ENCODE results near the gene SHLD1.

SHLD1 gene

DNA sequence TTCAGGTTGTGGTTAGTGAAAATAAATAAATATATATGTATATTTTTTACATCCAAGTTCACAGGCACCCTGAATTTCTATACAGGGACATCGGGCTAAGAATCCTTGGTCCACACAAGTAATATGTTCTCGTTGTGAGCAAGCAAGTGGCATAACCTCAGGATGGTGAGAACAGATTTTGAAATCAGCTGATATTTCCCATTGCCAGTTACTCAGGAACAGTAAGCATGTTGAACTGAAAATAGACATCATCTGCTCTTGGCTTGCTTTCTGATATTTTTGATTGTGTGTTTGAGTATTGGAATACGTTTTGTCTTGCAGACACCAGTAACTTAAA lies 112.5 kb downstream of the SHLD1 start:
- DNase-seq: no peak

DNA sequence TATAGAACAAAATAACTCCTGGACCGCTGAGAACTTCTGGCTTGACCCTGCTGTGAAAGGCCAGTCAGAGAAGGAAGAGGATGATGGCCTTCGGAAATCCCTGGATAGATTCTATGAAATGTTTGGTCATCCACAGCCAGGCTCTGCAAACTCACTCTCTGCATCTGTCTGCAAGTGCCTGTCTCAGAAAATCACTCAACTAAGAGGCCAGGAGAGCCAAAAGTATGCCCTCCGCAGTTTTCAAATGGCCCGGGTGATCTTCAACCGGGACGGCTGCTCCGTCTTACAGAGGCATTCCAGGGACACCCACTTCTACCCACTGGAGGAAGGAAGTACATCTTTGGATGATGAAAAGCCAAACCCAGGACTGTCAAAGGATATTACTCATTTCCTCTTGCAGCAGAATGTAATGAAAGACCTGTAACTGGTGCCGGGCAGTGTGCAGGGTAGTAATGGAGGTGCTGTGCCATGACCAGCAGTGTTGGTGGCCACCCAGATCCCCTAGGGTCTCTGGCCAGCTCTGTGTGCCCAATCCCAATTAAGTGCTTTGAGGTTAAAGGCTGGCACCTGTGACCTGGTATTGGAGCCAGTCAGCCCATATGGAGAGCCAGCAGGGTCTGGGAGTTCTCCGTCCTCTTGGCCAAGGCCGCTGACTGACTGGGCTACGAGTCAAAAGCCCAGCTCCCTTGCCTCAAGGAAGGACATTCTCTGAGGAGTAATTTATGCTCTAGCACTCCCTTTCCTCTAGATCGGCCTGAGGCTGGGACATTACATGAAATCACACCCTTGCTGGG lies 113.0 kb downstream of the SHLD1 start:
- no peak for DNase-seq

DNA sequence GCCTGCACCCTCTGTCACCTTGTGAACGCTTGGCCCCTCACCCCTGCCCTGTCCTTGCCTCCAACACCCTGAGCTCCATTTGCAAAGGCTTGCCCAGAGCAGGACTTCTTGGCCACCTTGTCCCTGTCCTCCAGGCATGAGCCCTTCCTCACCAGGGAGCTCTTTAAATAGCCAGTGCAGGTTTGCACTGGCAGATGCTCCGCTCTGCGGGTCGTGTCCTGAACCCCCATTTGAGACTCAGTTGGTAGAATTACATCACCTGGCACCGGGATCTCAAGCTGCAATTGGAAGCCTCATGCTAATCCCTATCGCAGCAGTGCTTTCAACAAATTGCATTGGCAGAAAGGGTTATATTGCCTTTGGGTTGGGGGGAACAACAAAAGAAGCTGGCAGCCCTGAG lies 114.2 kb downstream of the SHLD1 start:
- DNase-seq: no peak

DNA sequence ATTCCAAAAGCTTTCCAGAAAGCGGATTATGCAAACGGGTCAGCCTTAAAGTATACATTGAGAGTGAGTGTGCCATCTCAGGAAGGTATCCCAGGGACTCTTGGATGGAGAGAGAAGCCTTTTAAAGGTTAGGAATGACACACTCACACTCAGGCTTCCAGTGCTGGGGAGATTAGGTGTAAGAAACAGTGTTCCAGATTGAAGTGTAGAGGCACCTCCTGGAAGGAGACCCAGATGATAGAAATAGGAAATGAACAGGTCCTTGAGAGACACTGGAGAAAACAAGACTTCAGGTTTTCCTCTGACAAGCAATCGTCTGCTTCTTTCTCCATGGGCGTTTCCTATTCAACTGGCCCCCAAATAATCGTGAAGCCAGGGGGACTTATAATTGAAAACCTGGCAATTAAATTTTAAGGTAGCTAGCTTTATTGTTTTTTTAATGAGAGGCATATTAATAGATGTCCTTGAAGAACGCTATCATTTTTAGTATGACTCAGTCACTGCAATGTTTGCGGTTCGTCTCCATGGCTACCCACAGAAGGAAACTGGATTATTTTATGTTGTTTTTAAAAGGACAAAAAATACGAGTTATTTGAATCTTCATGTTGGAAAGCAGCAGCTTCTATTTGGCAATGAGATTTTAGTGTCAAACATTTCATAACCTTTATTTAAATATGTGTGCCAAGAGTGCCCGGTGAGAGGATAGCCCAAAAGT lies 114.8 kb downstream of the SHLD1 start:
- DNase-seq: no peak

DNA sequence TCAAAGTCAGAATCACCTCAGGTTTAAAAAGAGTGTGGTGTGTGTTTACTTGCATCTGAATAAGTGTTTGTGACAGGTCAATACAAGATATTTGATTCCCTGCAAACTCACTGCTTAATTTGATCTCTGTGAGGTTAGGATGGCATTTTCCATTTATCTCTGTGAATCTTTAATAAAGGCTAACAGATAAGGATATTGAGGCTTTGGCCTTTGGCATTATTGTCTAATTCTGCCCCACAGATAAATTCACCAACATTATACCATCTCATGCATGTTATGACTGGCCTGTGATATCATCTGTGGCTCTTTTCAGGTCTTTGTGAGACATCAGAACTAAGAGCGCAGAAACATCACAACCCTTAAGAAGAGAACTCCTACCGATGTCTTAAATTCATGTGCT lies 115.4 kb downstream of the SHLD1 start:
- no peak for DNase-seq

DNA sequence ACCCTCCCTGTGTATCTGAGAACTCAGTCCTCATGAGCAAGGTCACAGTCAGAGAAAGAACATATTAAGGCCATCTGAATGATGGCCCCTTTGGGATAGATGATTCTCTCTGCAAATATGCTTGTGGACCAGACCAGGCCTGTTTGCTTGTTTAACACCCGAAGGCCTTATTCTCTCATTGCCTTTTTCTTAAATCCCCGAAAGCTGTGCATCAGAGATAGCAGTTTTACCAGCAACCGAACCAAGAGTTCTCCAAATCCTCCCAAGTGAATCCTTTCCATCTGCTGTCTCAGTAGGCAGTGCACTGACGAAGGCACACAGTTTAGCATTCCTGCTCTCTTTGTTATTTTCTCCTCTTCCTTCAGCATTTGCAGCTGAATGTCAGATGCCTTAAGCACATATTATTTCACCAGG lies 120.4 kb downstream of the SHLD1 start:
- DNase-seq: no peak

DNA sequence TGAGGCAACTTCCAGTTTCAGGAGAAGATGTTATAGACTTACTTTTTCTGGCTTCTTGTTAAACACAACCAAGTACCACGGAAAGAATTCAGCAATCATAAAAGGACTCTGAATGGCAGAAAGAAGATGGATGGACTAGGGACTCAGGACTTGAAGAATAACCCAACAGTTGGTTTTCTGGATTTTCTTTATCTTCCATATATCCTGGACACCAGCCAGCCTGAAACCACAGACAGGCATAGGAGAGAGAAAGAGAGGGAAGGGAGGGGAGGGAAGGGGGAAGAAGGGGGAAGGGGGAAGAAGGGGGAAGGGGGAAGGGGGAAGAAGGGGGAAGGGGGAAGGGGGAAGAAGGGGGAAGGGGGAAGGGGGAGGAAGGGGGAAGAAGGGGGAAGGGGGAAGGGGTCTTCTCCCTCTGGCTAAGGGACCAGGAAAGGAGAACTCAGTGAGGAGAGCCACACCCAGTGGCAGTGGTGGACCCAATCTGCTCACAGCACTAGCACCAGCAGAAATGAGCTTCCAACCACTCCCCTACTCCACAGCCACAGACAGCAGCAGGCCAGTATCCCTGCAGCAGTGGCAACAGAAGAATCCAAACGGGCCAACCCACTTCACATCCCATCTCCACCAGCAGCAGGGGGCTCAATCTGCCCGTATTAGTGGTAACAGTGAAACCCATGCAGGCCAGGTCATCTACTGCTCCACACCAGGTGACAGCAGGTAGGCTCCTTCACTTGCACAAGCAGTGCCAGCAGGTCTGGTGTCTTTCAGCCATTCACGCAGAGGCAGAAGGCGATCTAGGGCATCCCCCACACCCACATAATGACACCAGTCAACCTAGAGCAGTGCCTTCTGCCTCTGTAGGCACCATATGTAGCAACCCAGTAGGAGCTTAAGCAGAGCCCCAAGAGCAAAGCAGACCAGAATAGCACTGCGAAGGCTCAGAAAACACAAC lies 121.5 kb downstream of the SHLD1 start:
- DNase-seq: no peak

DNA sequence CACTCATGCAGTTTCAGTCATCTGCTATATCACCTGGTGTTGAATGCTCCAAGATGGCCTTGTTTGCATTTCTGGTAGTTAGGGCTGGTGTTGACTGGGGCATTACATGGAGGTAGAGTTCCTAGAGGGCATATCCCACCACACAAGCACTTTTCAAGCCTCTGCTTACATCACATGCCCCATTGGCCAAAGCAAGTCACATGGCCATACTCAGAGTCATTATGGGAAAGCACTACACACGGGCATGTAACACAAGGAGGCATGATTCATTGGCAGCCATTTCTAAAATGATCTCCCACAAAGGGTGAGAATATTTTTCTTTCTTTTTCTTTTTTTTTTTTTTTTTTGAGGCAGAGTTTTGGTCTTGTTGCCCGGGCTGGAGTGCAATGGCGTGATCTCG lies 126.9 kb downstream of the SHLD1 start:
- DNase-seq: no peak

DNA sequence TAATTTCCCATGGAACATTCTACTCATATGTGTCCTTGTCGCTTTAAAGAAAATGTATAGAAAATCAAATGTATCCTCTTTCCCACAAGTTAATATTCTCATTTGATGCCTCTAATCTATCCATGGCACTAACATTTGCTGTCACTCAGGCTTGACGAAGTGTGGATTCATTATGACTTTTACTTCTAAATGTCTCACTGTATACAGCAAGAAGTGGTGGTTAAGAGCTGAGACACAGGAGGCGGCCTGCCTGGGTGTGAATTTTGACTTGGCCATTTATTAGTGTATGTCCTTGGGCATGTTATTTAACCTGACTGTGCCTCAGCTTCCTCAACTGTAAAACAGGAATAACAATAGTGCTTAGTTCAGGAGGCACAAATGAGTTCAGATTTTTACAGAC lies 130.1 kb downstream of the SHLD1 start:
- DNase-seq: no peak

DNA sequence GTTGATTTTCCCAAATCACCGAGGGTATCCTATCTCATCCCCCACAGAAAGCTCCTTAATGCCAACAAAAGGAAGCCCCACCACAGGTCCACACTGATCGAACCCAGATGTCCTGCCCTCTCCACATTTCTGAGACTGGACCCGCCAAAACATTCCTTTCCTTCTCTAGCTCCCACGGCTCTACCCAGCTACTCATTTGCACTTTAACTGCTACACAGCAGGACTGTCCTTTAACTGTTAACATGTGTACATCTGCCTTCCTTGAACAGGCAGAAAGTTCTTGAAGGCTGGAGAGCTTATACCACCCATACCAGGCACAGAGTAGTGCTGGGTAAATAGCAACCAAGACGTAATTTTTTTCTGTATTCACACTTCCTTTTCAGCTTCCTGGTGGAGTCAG lies 131.5 kb downstream of the SHLD1 start:
- DNase-seq: no peak

DNA sequence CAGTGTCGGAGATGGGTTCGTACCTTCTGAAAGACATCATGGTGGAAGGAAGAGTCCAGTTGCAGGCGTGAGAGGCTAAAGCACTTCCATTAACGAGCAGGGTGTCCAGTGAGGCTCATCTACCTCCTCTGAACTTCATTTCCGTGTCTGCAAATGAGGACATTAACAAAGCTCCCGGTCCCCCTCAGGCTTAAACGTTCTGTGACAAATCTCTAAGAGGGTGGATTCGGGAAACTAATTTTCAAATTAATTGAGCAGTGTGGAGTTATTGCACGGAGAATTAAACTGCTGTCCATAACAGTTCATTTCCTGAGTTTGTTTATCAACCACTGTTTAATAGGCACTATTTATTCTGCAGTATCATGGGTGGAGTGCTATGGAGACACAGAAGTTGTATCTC lies 132.0 kb downstream of the SHLD1 start:
- no peak for DNase-seq

DNA sequence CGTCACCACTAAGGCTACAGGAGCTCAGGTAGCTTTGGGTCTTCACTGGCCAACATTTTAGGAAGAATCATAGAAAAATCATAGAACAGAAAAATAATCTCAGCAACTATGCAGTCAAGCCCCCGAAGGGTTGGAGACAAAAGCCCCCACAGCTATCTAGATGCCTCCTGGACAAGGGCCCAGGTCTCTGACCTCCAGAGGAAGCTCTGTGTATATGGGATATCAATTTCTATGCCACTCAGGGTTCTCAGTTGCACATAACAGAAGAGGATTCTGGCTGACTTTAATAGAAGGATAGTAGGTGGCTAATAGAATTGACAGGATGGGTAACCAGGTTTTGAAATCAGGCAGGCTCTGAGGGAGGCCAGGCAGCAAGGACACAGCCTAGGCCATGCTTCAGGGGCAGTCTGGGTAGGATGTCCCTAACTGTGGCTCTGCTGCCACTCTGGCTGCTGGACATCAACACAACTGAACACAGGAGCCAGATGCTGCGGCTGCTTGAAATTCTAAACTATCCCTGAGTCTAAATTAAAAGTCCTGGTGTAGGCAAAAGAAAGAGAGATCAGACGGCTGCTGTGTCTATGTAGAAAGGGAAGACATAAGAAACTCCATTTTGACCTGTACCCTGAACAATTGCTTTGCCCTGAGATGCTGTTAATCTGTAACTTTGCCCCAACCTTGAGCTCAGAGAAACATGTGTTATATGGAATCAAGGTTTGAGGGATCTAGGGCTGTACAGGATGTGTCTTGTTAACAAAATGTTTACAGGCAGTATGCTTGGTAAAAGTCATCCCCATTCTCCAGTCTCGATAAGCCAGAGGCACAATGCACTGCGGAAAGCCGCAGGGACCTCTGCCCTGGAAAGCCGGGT lies 134.5 kb downstream of the SHLD1 start:
- DNase-seq: no peak

DNA sequence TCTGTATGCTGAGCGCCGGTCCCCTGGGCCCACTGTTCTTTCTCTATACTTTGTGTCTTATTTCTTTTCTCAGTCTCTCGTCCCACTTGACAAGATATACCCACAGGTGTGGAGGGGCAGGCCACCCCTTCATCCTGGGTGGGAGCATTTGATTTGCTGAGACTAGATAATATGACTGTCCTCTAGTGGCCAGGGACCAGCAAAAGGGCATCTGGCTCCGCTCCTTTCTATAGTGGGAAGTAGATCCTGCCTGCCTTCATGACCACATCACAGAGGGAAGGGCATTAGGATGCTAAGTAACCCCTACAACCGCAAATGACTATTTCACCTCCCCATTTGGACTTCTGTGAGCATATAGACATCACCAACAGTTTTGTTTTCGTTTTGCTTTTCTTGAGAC lies 135.7 kb downstream of the SHLD1 start:
- DNase-seq: no peak

DNA sequence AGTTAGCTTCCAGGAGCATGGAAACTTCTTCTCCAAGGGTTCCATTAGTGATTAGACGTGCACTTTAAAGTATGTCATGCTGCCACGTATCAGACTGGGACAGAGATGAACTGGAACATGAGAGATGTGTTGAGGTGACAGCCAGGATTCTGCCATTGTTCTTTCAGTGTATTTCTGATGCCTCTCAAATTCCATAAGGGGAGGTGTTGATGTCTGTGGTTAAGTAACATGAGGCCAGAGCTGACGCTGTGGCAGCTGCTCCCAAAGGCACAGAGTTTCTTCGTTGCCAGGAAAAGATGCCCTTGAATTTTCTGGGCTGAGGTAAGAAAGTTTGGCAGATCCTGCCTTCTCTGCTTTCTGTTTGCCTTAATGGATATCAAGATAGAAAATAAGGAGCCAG lies 136.6 kb downstream of the SHLD1 start:
- DNase-seq: peak; percentile 21

DNA sequence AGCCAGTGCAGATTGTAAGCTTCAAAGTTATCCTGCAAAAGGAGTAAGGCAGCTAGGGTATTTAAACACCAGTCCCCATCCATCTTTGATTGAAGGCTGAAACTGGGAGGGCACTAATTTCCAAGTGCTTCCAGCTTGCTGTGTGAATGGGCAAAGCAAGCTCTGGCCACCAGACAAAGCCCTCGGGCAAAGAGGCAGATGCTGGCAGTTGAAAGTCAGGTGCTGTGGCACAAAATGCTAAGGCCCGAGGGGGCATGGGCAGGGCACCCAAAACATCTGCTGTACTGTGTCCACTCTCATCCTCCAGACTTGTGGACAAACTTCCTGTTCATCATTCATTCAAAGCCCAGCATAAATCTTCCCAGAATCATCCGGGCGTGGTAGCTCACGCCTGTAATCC lies 137.2 kb downstream of the SHLD1 start:
- no peak for DNase-seq

DNA sequence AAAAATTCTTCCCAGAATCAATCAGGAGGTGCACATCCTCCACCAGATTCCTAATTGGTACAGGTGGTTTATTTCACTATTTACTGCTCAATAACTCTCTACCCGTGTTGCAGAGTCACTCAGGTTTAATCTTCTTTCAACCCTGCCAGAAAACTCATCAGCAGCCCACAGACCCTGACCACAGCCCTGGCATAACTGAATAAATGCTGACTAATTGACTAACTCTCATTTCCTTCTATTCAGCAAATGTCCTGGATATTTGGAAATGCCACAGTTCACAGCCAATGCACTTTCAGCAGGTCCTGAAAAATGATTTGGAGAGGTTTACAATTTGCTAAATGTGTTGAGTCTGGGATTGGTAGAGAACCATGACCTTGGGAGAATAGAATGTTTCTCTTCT lies 137.8 kb downstream of the SHLD1 start:
- no peak for DNase-seq

DNA sequence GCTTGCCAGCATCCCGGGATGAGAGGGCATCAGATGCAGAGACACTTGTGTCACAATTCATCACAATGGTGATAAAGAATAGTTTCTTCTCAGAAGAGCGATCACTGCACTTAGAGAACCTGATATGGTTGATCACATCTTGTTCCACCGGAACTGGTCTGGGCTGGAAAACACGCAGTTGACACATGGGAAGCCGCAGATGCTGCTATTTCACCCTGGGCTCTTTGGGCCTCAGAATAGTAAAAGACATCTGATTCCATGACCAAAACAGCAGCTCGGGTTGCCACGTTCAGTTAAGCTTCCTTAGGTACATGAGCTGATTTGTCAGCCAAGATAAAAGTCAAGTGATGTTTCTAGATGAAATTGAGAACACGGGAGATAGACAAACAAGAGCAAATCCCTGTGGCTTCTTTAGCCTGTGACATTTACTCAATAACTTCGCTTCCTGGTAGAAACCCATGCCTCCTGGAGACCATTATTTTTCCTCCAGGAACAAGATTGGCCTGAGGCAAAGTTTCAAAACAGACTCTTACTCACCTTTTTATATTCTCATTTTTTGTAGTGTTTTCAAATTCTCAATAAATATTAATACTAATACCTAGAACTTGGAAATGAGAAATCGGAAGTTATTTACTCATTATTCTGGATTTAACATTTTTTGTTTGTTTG lies 140.7 kb downstream of the SHLD1 start:
- no peak for DNase-seq

DNA sequence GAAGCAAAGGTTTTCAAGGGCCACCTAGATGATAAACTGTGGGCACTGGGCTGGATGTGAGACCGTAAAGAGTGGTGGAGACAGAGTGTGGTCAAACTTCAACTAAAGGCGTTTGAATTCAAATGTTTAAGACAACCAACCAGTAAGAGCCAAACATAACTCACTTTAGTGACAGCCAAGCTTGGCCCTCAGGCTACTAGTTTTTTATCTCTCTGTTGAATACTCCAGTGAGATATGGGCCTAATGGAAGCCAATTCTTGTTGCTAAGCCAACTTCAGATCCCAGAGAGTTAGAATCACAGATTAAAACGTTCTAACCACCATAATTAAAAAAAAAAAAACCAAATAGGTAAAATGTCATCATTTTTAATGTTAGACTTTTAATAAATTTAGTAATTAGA lies 142.9 kb downstream of the SHLD1 start:
- no peak for DNase-seq

DNA sequence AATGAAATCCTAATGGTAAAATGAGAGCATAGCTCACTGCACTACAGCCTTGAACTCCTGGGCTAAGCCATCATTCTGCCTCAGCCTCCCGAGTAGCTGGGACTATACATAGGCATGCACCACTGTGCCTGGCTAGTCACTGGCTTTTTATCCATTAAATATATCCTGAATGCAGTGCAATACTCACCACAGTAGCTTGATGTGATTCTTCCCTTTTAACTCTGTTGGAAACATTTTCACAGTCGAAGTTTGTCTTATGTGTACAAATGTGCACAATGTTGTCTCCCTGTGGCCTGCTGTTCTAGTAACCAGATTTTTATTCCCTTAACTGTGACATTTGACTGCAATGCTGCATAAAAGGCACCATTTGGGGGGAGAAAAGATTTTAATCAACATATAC lies 143.4 kb downstream of the SHLD1 start:
- DNase-seq: no peak

DNA sequence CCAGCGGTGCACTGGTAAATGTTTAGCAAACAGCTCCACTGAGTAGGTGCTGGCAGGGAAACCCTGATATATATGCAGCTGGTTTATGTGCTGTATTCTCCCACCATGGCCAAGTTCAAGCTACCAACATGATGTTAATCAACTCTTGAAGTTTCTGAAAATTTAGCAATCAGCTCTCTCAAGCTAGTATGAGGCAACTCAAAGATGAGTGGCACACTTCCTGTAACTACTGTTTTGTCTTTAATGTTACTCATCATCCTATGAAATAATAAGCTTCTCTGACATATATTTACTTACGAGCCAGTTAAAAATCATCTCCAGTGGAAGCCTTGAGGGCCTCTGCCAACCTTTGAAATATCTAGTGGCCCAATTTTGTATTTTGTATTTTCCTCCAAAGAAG lies 145.4 kb downstream of the SHLD1 start:
- DNase-seq: no peak

DNA sequence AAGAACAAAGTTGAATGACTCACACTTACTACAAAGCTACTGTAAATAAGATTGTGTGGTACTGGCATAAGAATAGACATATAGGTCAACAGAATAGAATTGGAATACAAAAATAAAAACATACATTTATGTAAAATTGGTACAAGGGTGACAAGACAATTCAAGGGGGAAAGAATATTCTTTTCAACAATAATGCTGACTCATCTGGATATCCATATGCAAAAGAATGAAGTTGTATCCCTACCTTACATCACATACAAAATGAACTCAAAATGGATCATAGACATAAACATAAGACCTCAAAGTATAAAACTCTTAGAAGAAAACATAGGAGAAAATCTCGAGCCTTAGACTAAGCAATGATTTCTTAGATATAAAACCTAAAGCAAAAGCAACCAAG lies 149.2 kb downstream of the SHLD1 start:
- DNase-seq: no peak

DNA sequence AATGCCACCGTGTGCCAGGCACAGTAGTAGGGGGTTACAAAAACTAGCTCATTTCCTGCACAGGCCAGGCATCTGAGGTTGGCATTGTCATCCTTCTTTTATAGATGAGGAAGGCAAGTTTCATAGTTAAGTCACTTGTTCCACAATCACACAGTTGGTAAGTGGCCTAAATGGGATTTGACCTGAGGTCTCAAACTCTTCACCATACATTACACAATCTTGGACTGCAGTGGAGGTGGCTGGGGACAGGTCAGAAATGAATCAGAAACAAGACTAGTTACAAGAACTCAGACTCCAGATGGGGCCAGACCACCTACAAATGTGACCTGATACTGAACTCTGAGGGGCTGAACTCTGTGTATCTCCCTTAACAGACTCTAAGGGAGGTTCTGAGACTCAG lies 150.7 kb downstream of the SHLD1 start:
- DNase-seq: no peak

Measured in DMS79 treated with DMSO at 0.1 percent for 48 hours (cell line).